Fibroblast of mammary gland (primary cell): ENCODE measurements around the gene ZDHHC19.
"Not testable (repeated sequence)": the region's sequence is repeated elsewhere in the genome, so short reads cannot be mapped to it uniquely, and the experiment has no call there.

Experiments
- DNase-seq: peaks from one replicate; pipeline ENCODE4 v3.0.0-alpha.2; 2010; ENCODE audit warnings: low read depth
- H3K4me3 ChIP-seq: 2 replicates; pipeline ENCODE4 v1.5.1; 2011; ENCODE audit warnings: low read depth, mild to moderate bottlenecking, low read length, moderate library complexity; ENCODE audit not compliant: control insufficient read depth
- TF ChIP-seq, protein P1 (sequence below): conservative IDR thresholded peaks from 2 replicates; pipeline ENCODE4 v1.5.1; 2011; ENCODE audit warnings: low read depth, low read length, inconsistent platforms; ENCODE audit not compliant: control insufficient read depth, insufficient read depth

The ZDHHC19 gene

DNA sequence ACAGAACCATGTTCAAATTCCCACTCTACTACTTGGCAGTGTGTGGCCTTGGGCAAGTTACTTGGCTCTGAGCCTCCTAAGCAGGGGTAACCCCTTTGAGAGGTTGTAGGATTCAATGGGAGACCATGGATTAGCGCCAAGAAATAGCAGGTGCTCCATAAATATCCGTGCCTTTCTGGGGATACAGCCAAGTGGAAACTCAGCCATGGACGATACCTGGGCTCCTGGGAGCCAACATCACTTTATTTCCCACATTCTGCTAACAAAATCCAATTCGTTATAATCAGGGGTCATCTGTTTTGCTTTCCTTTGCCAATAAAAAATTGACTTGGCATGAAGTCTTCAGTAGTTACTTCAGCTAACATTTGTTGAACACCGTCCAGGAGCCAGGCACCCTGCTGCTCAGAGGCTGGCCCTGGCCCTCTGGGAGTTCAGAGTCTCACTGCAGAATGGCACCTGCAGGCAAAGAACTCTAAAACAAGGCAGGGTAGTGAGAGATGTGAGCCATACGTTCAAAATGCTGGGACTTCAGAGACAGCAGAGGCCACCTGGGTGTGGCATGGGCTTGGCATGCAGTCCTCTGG lies 42.3 kb downstream of the ZDHHC19 start:
- H3K4me3 ChIP-seq, result no peak overlapping the region
- TF ChIP-seq, protein P1, sequence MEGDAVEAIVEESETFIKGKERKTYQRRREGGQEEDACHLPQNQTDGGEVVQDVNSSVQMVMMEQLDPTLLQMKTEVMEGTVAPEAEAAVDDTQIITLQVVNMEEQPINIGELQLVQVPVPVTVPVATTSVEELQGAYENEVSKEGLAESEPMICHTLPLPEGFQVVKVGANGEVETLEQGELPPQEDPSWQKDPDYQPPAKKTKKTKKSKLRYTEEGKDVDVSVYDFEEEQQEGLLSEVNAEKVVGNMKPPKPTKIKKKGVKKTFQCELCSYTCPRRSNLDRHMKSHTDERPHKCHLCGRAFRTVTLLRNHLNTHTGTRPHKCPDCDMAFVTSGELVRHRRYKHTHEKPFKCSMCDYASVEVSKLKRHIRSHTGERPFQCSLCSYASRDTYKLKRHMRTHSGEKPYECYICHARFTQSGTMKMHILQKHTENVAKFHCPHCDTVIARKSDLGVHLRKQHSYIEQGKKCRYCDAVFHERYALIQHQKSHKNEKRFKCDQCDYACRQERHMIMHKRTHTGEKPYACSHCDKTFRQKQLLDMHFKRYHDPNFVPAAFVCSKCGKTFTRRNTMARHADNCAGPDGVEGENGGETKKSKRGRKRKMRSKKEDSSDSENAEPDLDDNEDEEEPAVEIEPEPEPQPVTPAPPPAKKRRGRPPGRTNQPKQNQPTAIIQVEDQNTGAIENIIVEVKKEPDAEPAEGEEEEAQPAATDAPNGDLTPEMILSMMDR, result no peak
- DNase-seq, result no peak

DNA sequence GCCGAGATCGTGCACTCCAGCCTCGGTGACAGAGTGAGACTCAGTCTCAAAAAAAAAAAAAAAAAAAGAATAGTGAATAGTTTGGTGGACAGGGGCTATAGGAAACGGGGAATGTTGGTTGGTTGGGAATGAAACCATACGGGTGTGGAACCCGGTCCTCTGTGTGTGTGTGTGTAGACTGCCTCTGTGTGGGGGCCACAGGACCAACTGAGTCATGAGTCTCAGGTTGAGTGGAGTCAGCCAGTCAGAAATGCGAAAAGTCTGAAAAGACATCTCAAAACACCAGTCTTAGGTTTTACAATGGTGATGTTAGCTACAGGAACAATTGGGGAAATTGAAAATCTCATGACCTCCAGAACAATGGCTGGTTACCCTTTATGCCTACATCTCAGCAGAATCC lies 44.5 kb downstream of the ZDHHC19 start:
- no peak for DNase-seq

DNA sequence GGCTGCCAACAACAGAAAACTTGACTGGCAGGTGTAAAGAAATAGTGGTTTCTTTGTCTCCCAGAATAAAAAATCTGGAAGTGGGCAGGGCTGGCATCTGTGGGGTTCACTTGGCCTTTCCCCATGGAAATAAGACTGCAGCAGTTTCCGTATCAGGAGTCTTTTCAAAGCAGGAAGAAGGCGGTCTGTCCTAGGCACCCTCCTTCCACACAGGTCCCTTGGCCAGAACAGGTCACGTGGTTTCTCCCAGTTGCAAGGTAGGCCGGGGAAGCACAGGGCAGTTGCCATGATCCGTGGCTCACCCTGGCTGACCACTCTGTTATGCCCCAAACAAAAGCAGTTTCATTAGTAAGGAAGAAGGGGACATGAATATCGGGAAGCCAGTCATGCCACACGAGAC lies 45.4 kb downstream of the ZDHHC19 start:
- no peak for DNase-seq
- TF ChIP-seq, protein P1, result no peak
- H3K4me3 ChIP-seq, result no peak overlapping the region

More for the DNA sequence above, 44.5 kb downstream of the ZDHHC19 start:
- H3K4me3 ChIP-seq, result no peak overlapping the region
- TF ChIP-seq, protein P1, result no peak

DNA sequence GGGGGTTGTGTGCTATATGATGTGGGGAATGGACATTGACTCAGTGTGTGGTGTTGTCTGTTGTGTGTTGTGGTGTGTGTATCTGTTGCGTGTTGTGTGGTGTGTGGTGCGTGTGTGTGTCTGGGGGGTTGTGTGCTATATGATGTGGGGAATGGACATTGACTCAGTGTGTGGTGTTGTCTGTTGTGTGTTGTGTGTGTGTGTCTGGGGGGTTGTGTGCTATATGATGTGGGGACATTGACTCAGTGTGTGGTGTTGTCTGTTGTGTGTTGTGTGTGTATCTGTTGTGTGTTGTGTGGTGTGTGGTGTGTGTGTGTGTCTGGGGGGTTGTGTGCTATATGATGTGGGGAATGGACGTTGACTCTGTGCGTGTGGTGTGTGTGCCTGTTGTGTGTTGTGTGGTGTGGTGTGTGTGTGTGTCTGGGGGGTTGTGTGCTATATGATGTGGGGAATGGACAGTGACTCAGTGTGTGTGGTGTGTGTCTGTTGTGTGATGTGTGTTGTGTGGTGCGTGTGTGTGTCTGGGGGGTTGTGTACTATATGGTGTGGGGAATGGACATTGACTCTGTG lies 46.1 kb downstream of the ZDHHC19 start:
- not testable (repeated sequence) for H3K4me3 ChIP-seq, DNase-seq

DNA sequence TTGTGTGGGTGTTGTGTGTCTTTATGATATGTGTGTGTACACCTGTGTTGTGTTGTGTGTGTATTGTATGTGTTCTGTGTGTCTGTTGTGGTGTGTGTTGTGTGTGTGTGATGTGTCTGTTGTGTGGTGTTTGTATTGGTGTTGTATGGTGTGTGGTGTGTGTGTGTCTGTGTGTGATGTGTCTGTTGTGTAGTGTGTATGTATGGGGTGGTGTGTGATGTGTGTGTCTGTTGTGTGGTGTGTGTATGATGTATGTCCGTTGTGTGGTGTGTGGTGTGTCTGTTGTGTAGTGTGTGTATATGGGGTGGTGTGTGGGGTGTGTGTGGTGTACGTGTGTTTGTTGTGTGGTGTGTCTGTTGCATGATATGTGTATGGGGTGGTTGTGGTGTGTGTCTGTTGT lies 46.6 kb downstream of the ZDHHC19 start:
- DNase-seq, result no peak
- no peak overlapping the region for H3K4me3 ChIP-seq
- TF ChIP-seq, protein P1, result no peak

DNA sequence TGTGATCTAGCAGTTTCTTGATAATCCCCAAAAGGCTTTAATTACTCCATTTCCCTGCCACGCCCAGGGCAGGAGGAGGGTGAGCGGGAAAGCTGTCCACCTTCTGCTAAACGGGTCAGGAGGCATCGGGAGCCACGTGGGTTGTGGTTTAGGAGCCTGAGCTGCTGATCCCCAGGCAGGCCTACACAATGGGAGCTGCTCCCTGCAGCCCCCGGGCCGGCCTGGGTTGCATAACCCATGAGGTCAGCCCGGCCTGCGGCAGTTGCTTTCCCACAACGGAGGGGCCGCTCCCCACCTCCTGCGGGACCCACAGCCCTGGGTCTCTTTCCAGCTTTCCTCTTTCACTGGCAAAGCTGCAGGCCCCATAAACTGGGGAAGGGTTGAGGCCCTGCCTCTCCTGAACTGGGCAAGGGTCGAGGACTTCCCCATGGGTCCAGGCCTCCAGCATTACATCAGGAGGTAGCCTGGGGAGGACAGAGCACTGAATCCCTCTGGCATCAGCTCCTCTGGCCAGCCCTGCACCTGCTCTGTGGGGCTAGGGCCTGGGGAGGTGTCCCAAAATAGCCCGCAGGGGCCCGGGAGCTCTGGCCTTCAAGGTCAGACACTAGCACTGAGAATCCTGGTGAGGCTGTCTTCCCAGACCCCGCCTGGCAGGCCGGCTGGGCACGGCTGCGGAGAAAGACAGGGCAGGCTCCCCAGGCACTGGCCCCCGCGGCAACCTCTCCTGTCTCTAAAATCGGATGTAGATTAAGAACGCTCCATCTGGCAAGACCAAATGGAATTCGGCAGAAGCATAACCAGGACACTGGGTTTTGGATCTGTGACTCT lies 47.3 kb downstream of the ZDHHC19 start:
- TF ChIP-seq, protein P1, result no peak
- peak; percentile 15 for DNase-seq
- H3K4me3 ChIP-seq, result no peak overlapping the region

DNA sequence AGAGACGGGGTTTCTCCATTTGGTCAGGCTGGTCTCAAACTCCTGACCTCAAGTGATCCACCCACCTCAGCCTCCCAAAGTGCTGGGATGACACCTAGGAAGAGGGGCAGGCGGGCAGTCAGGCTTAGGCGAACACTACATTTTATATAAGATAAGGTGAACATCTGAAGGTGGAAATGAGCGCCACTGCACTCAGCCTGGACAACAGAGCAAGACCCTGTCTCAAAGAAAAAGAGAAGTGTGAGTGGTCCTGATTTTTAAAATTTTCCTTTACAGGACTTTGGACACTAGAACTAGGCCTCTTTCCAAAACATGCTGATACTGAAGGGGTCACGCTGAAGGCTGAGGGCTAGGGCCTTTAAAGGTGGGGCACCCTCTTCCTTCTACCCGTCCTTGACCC lies 48.0 kb downstream of the ZDHHC19 start:
- H3K4me3 ChIP-seq, result no peak overlapping the region
- TF ChIP-seq, protein P1, result no peak
- no peak for DNase-seq
